Ascending aorta (tissue), 2 donors: ENCODE results near the gene SYCE1. TPM values are rescaled to one million over a fixed set of nuclear protein-coding genes. Genes with fewer than 3 reads are reported as not detected.
A peak's percentile ranks its signal among the peaks of the same experiment; 100 is the strongest.

Experiments
- DNase-seq, 2 donors: peaks; one replicate each; pipeline ENCODE4 v3.0.0-alpha.2; 2019; ENCODE audit warnings: low spot score in 2 of 2
- H3K27ac ChIP-seq, 2 donors: fragments of 200-600 bp; sonication (generic); one replicate each; pipeline ENCODE4 v1.5.1; 2016 to 2017; ENCODE audit warnings: mild to moderate bottlenecking in 1 of 2
- H3K27me3 ChIP-seq: fragments of 200-600 bp; sonication (generic); one replicate; pipeline ENCODE4 v1.5.1; 2017
- H3K36me3 ChIP-seq, 2 donors: fragments of 200-600 bp; sonication (generic); one replicate each; pipeline ENCODE4 v1.5.1; 2016
- H3K4me1 ChIP-seq, 2 donors: fragments of 200-600 bp; sonication (generic); one replicate each; pipeline ENCODE4 v1.5.1; 2016 to 2017; ENCODE audit warnings: mild to moderate bottlenecking in 1 of 2
- H3K4me3 ChIP-seq, 2 donors: fragments of 200-600 bp; sonication (generic); one replicate each; pipeline ENCODE4 v1.5.1; 2016 to 2017; ENCODE audit warnings: mild to moderate bottlenecking in 1 of 2
- H3K9me3 ChIP-seq, 2 donors: fragments of 200-600 bp; sonication (generic); one replicate each; pipeline ENCODE4 v1.5.1; 2016
- CTCF ChIP-seq, 3 experiments: fragments of 200-600 bp in 2 of 3; fragments of 450-650 bp in 1 of 3; sonication (generic) in 2 of 3; IDR thresholded peaks; one replicate each; pipeline ENCODE4 v1.5.1; 2016 to 2019; ENCODE audit warnings: antibody characterized with exemption in 3 of 3, mild to moderate bottlenecking in 1 of 3, moderate library complexity in 1 of 3
- intact Hi-C: fragments of 100-400 bp; cut with DNase I; formaldehyde crosslinking; loops from one replicate; pipeline ENCODE4 v1.15.1; 2023
- total RNA-seq: library from RNA; depleted of rRNA; stranded (reverse); fragments of >200 nt; gene quantifications from one replicate; pipeline ENCODE4 v1.1.0, GENCODE V29; 2016

SYCE1 gene
- total RNA-seq, 1 donor from 2014 or later: not detected

GRCh38 chr10:133528296-133528844 lies 37.0 kb downstream of the SYCE1 start:
- TF ChIP-seq CTCF (IDR thresholded peaks at IDR 0.05): no peak
- intact Hi-C loops: no loop called here
- Histone ChIP-seq H3K4me3 (peak overlapping the region in 1 of 2 donors; percentile 49), H3K27ac (no peak overlapping the region), H3K36me3 (no peaks in the 10 kb centered on the region), H3K27me3 (peaks cover 13% of the 10 kb centered on the region), H3K9me3 (peaks cover 0 to 5% of the 10 kb centered on the region in 2 donors), H3K4me1 (no peaks in the 10 kb centered on the region)
- DNase-seq: no peak

- Histone ChIP-seq H3K36me3 (no peaks in the 10 kb centered on the region), H3K4me1 (no peaks in the 10 kb centered on the region), H3K9me3 (peaks cover 0 to 11% of the 10 kb centered on the region in 2 donors), H3K27me3 (peaks cover 13% of the 10 kb centered on the region), H3K27ac (no peak overlapping the region), H3K4me3 (peak overlapping the region in 1 of 2 donors; percentile 49)
- intact Hi-C loops: no loop called here
- no peak for DNase-seq
- no peak for TF ChIP-seq CTCF (IDR thresholded peaks at IDR 0.05)
These were observed 37.6 kb downstream of the SYCE1 start for GRCh38 chr10:133527771-133528271.

- no peak for TF ChIP-seq CTCF (IDR thresholded peaks at IDR 0.05)
- Histone ChIP-seq H3K27ac (no peak within 1 kb of the TSS), H3K36me3 (no peaks in the 10 kb centered on the region), H3K27me3 (peaks cover 13% of the 10 kb centered on the region), H3K4me3 (peak within 1 kb of the TSS in 1 of 2 donors; percentile 49), H3K4me1 (no peaks in the 10 kb centered on the region), H3K9me3 (peaks cover 0 to 11% of the 10 kb centered on the region in 2 donors)
- intact Hi-C loops: no loop called here
- DNase-seq: no peak
These were observed 38.3 kb downstream of the SYCE1 start, which contains the start of gene CYP2E1 for GRCh38 chr10:133526957-133527588. Gene CYP2E1, plus strand, starts transcription at chr10:133527363. Its CDS starts 33 bp downstream, at chr10:133527396.

- H3K27ac ChIP-seq: no peak overlapping the region
- no peaks in the 10 kb centered on the region for H3K4me1 ChIP-seq
- no peak for DNase-seq
- H3K9me3 ChIP-seq: peaks cover 0 to 11% of the 10 kb centered on the region in 2 donors
- H3K4me3 ChIP-seq: no peak overlapping the region
- H3K27me3 ChIP-seq: peaks cover 13% of the 10 kb centered on the region
- no peak for TF ChIP-seq CTCF (IDR thresholded peaks at IDR 0.05)
- intact Hi-C loops: no loop called here
- no peaks in the 10 kb centered on the region for H3K36me3 ChIP-seq
These were observed 39.9 kb downstream of the SYCE1 start for GRCh38 chr10:133525444-133525843.

- no peaks in the 10 kb centered on the region for H3K36me3 ChIP-seq
- no peak overlapping the region for H3K27ac ChIP-seq
- intact Hi-C loops: no loop called here
- no peak for DNase-seq
- H3K27me3 ChIP-seq: peaks cover 12% of the 10 kb centered on the region
- H3K4me3 ChIP-seq: no peak overlapping the region
- no peak for TF ChIP-seq CTCF (IDR thresholded peaks at IDR 0.05)
- H3K9me3 ChIP-seq: peaks cover 0 to 11% of the 10 kb centered on the region in 2 donors
- no peaks in the 10 kb centered on the region for H3K4me1 ChIP-seq
These were observed 41.7 kb downstream of the SYCE1 start for GRCh38 chr10:133523631-133524203.
